ENCODE results near the gene UBE2E3.

The UBE2E3 gene

GRCh38 chr2:181008407-181008806 is 28.0 kb downstream of the UBE2E3 start:
- Histone ChIP-seq H3K4me1 (ENCODE audit: control insufficient read depth, low read length) (no peaks in the 10 kb centered on the region), H3K4me3 (ENCODE audit: low read length) (no peak overlapping the region), H3K27ac (ENCODE audit: low read depth, low read length) (no peak overlapping the region), H4K20me1 (ENCODE audit: control insufficient read depth, insufficient read depth, low read depth, low read length) (no peaks in the 10 kb centered on the region), H3K9me3 (ENCODE audit: control insufficient read depth, insufficient read depth, low read length) (no peaks in the 10 kb centered on the region), H3F3A (ENCODE audit: control insufficient read depth, insufficient read depth) (no peaks in the 10 kb centered on the region), H3K4me2 (ENCODE audit: low read length) (no peak overlapping the region), H3K36me3 (ENCODE audit: control insufficient read depth, low read length) (no peaks in the 10 kb centered on the region), H3K27me3 (ENCODE audit: control insufficient read depth, low read length) (no peaks in the 10 kb centered on the region), H3K9me2 (replicated peaks; ENCODE audit: control insufficient read depth, low read length) (no peaks in the 10 kb centered on the region), H3K79me2 (ENCODE audit: control insufficient read depth, low read length) (peaks cover 64% of the 10 kb centered on the region)
- TF ChIP-seq CTCF (IDR thresholded peaks at IDR 0.05; ENCODE audit: low read depth, low read length, poor library complexity, severe bottlenecking) = no peak
- no peak for TF ChIP-seq EZH2phosphoT487 (IDR thresholded peaks at IDR 0.05; ENCODE audit: borderline replicate concordance, low read length)

GRCh38 chr2:181021199-181021789 is 40.9 kb downstream of the UBE2E3 start:
- Histone ChIP-seq H3K9me3 (ENCODE audit: control insufficient read depth, insufficient read depth, low read length) (no peaks in the 10 kb centered on the region), H3K4me1 (ENCODE audit: control insufficient read depth, low read length) (no peaks in the 10 kb centered on the region), H4K20me1 (ENCODE audit: control insufficient read depth, insufficient read depth, low read depth, low read length) (no peaks in the 10 kb centered on the region), H3K4me3 (ENCODE audit: low read length) (no peak overlapping the region), H3K4me2 (ENCODE audit: low read length) (no peak overlapping the region), H3K9me2 (replicated peaks; ENCODE audit: control insufficient read depth, low read length) (no peaks in the 10 kb centered on the region), H3K27me3 (ENCODE audit: control insufficient read depth, low read length) (no peaks in the 10 kb centered on the region), H3F3A (ENCODE audit: control insufficient read depth, insufficient read depth) (no peaks in the 10 kb centered on the region), H3K36me3 (ENCODE audit: control insufficient read depth, low read length) (no peaks in the 10 kb centered on the region), H3K79me2 (ENCODE audit: control insufficient read depth, low read length) (peaks cover 29% of the 10 kb centered on the region), H3K27ac (ENCODE audit: low read depth, low read length) (no peak overlapping the region)
- no peak for TF ChIP-seq CTCF (IDR thresholded peaks at IDR 0.05; ENCODE audit: low read depth, low read length, poor library complexity, severe bottlenecking)
- TF ChIP-seq EZH2phosphoT487 (IDR thresholded peaks at IDR 0.05; ENCODE audit: borderline replicate concordance, low read length) = no peak

- Histone ChIP-seq H3K36me3 (ENCODE audit: control insufficient read depth, low read length) (no peaks in the 10 kb centered on the region), H3F3A (ENCODE audit: control insufficient read depth, insufficient read depth) (no peaks in the 10 kb centered on the region), H3K4me2 (ENCODE audit: low read length) (no peak overlapping the region), H4K20me1 (ENCODE audit: control insufficient read depth, insufficient read depth, low read depth, low read length) (no peaks in the 10 kb centered on the region), H3K27me3 (ENCODE audit: control insufficient read depth, low read length) (no peaks in the 10 kb centered on the region), H3K4me1 (ENCODE audit: control insufficient read depth, low read length) (no peaks in the 10 kb centered on the region), H3K9me2 (replicated peaks; ENCODE audit: control insufficient read depth, low read length) (no peaks in the 10 kb centered on the region), H3K79me2 (ENCODE audit: control insufficient read depth, low read length) (peaks cover 29% of the 10 kb centered on the region), H3K4me3 (ENCODE audit: low read length) (no peak overlapping the region), H3K9me3 (ENCODE audit: control insufficient read depth, insufficient read depth, low read length) (no peaks in the 10 kb centered on the region), H3K27ac (ENCODE audit: low read depth, low read length) (no peak overlapping the region)
- TF ChIP-seq CTCF (IDR thresholded peaks at IDR 0.05; ENCODE audit: low read depth, low read length, poor library complexity, severe bottlenecking) = no peak
- no peak for TF ChIP-seq EZH2phosphoT487 (IDR thresholded peaks at IDR 0.05; ENCODE audit: borderline replicate concordance, low read length)
Observed at GRCh38 chr2:181022652-181023051, 42.2 kb downstream of the UBE2E3 start.

Data from DOHH2 (cell line).